Measurements from ENCODE around the gene SLC39A11. TPM values are rescaled to one million over a fixed set of nuclear protein-coding genes. Genes with fewer than 3 reads are reported as not detected.
A peak's percentile ranks its signal among the peaks of the same experiment; 100 is the strongest.

The SLC39A11 gene
- polyA plus RNA-seq, 3 donors: 16.6 to 27.9 (median 26.6) TPM

DNA sequence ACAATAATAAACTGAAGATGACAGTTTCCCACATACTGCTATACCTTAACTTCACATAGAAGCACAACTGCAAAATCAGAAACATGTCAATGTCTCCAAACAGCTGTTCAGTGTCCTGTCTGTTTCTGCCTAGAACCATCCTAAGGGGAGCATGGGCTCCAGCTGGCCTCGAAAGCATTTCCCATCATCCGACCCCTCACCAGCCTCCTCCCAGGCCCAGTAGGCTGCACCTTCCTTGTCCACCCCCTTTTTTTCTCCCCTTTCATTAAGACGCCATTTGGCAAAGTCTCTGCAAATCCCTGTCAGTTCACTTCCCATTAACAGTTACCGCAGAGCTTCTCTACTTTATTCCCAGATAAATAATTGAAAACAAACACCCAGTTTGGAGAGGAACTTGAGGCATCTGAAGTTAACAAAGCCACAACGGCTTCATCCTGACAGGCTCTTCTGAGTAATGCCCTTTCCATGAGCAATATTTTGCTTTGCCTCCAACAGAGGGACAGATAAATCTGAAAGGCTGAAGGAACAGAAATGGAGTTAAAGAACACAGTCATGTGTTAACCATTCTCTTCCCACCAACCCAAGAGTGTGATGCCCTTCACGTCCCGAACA, 65.3 kb downstream of the SLC39A11 start:
- Histone ChIP-seq H3K27me3 (ENCODE audit: control insufficient read depth in 2 of 2, insufficient read depth in 2 of 2, low read length in 2 of 2) (no peaks in the 10 kb centered on the region), H3K4me3 (replicated peaks in 1 of 3; ENCODE audit: low read depth in 2 of 3, low read length in 3 of 3) (no peak overlapping the region), H3K9ac (ENCODE audit: insufficient read depth, low read length, poor library complexity, severe bottlenecking) (no peak overlapping the region), H3K79me2 (ENCODE audit: insufficient read depth, low read length) (peaks cover 40% of the 10 kb centered on the region), H3K27ac (ENCODE audit: low read depth in 1 of 2, low read length in 2 of 2) (no peak overlapping the region), H3K4me2 (replicated peaks; ENCODE audit: extremely low read depth, low read length, poor library complexity, severe bottlenecking) (no peak overlapping the region), H3K36me3 (replicated peaks in 1 of 2; ENCODE audit: control insufficient read depth in 1 of 2, insufficient read depth in 2 of 2, low read length in 2 of 2) (peaks cover 53 to 75% of the 10 kb centered on the region in 2 donors), H3K4me1 (ENCODE audit: control insufficient read depth in 1 of 2, insufficient read depth in 2 of 2, low read length in 2 of 2) (no peaks in the 10 kb centered on the region), H4K20me1 (ENCODE audit: insufficient read depth, low read length) (peaks cover 17% of the 10 kb centered on the region), H2AFZ (ENCODE audit: insufficient read depth, low read depth, low read length, poor library complexity, severe bottlenecking) (no peak overlapping the region), H3K9me3 (replicated peaks in 1 of 2; ENCODE audit: control insufficient read depth in 1 of 2, insufficient read depth in 1 of 2, low read length in 2 of 2) (no peaks in the 10 kb centered on the region)
- Mint-ChIP-seq H3K4me1 (peaks cover 13% of the 10 kb centered on the region), H3K27ac (peak overlapping the region in 2 of 7 donors; percentile 49 to 60), H3K36me3 (peaks cover 74 to 88% of the 10 kb centered on the region in 2 donors), H3K9me3 (peaks cover 0 to 2% (median 0%) of the 10 kb centered on the region in 7 donors), H3K4me3 (no peak overlapping the region), H3K27me3 (ENCODE audit: low read depth in 3 of 3) (peaks cover 0 to 3% (median 0%) of the 10 kb centered on the region in 3 donors)
- no peak for TF ChIP-seq CTCF (IDR thresholded peaks at IDR 0.05)
- intact Hi-C loops (cut with micrococcal nuclease): no loop called here
- 90% methylated on average over 5 of the region's 7 CpGs for WGBS (ENCODE audit: insufficient coverage)
- DNase-seq: no peak

DNA sequence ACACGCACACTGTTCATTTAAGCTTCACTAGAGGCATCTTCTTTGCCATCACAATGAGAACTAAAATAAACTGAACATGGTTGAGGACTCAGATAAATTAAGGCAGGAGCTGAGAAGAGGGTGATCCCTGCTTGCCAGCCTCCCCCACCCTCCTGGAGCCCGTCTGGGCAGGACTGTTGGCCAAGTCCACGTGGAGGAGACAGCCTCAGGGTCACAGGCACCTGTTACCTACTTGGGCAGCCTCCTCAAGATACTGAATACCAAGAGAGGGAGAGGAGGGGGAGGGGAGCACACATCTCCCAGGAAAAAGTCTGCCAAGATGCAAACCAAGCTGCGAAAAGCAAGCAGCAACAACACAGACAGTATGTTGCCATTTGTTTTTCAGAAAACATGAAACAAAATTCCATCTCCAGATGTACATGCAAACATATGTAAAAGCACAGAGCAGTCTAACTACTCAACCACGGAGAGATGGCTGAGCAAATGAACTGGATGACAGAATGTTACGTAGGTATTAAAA, 67.4 kb downstream of the SLC39A11 start:
- H3K27ac ChIP-seq (ENCODE audit: low read depth in 1 of 2, low read length in 2 of 2): no peak overlapping the region
- TF ChIP-seq CTCF (IDR thresholded peaks at IDR 0.05): no peak
- Mint-ChIP-seq H3K4me1 (peaks cover 15% of the 10 kb centered on the region), H3K36me3 (peaks cover 70 to 75% of the 10 kb centered on the region in 2 donors), H3K4me3 (no peak overlapping the region), H3K9me3 (peaks cover 0 to 6% (median 2%) of the 10 kb centered on the region in 7 donors), H3K27ac (peak overlapping the region in 1 of 7 donors; percentile 4), H3K27me3 (ENCODE audit: low read depth in 3 of 3) (peaks cover 0 to 3% (median 0%) of the 10 kb centered on the region in 3 donors)
- no peak overlapping the region for H3K4me2 ChIP-seq (replicated peaks; ENCODE audit: extremely low read depth, low read length, poor library complexity, severe bottlenecking)
- no peaks in the 10 kb centered on the region for H3K27me3 ChIP-seq (ENCODE audit: control insufficient read depth in 2 of 2, insufficient read depth in 2 of 2, low read length in 2 of 2)
- H3K79me2 ChIP-seq (ENCODE audit: insufficient read depth, low read length): peaks cover 54% of the 10 kb centered on the region
- peaks cover 11% of the 10 kb centered on the region for H4K20me1 ChIP-seq (ENCODE audit: insufficient read depth, low read length)
- H3K36me3 ChIP-seq (replicated peaks in 1 of 2; ENCODE audit: control insufficient read depth in 1 of 2, insufficient read depth in 2 of 2, low read length in 2 of 2): peaks cover 43 to 63% of the 10 kb centered on the region in 2 donors
- H3K4me3 ChIP-seq (replicated peaks in 1 of 3; ENCODE audit: low read depth in 2 of 3, low read length in 3 of 3): no peak overlapping the region
- no CpG with 5 or more reads among the region's 6 CpGs for WGBS (ENCODE audit: insufficient coverage)
- H3K9me3 ChIP-seq (replicated peaks in 1 of 2; ENCODE audit: control insufficient read depth in 1 of 2, insufficient read depth in 1 of 2, low read length in 2 of 2): peaks cover 0 to 13% of the 10 kb centered on the region in 2 donors
- H2AFZ ChIP-seq (ENCODE audit: insufficient read depth, low read depth, low read length, poor library complexity, severe bottlenecking): no peak overlapping the region
- no peaks in the 10 kb centered on the region for H3K4me1 ChIP-seq (ENCODE audit: control insufficient read depth in 1 of 2, insufficient read depth in 2 of 2, low read length in 2 of 2)
- no peak overlapping the region for H3K9ac ChIP-seq (ENCODE audit: insufficient read depth, low read length, poor library complexity, severe bottlenecking)
- intact Hi-C loops (cut with micrococcal nuclease): no loop called here
- DNase-seq: no peak
